Left cardiac atrium (tissue), 4 donors: ENCODE measurements around the gene EXOC6B. TPM values are rescaled to one million over a fixed set of nuclear protein-coding genes. Genes with fewer than 3 reads are reported as not detected.
"Not testable (repeated sequence)": the region's sequence is repeated elsewhere in the genome, so short reads cannot be mapped to it uniquely, and the experiment has no call there.

Source experiments
- ATAC-seq, 2 donors: fragments of 200-7000 bp; cut with Tn5 transposase; one replicate each; pipeline ENCODE4 v1.9.1; 2020; ENCODE audit warnings: mild to moderate bottlenecking in 2 of 2, moderate library complexity in 2 of 2
- DNase-seq: peaks from one replicate; pipeline ENCODE4 v3.0.0-alpha.2; 2020
- intact Hi-C, 2 donors: fragments of 100-400 bp; cut with DNase I; formaldehyde crosslinking; loops; one replicate each; pipeline versions ENCODE4 v1.14.1 to v1.15.1; 2022 to 2023
- total RNA-seq, 2 donors: library from RNA; stranded (reverse); fragmentation: NEBNext Ultra II Directional; extraction: Animal tissue kit (Norgen Biotek cat#: 25700); gene quantifications; one replicate each; pipeline ENCODE4 v1.2.1, GENCODE V29; 2021
- donor health status: DM: no; HTN: yes; CAD: no.
- donor health status: DM: no; HTN: yes; CAD: no; lungs with severe emphysema.
- donor health status: DM: yes; HTN: yes; CAD: no.
- donor health status: Dilated cardiomyopathy.

EXOC6B gene
- total RNA-seq, 2 donors from 2014 or later: 93.7 to 113 TPM

DNA sequence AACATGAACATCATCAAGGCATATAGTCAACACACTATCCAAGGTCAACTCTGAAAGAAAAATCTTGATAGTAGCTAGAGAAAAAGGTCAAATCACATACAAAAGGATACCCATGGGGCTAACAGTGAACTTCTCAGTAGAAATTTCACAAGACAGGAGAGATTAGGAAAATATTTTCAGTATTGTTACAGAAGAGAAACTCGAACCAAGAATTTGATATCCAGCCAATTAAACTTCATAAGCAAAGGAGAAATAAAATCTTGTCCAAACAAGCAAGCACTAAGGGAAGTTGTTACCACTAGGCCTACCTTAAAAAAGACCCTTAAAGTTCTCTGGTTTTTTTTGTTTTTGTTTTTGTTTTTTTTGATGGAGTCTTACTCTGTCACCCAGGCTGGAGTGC, 242.5 kb downstream of the EXOC6B start:
- intact Hi-C loops: loop anchor here (10.0 kb wide), 1 partner anchor 659 kb away; no protein-coding TSS in a partner anchor
- ATAC-seq (no peak), DNase-seq (no peak)

DNA sequence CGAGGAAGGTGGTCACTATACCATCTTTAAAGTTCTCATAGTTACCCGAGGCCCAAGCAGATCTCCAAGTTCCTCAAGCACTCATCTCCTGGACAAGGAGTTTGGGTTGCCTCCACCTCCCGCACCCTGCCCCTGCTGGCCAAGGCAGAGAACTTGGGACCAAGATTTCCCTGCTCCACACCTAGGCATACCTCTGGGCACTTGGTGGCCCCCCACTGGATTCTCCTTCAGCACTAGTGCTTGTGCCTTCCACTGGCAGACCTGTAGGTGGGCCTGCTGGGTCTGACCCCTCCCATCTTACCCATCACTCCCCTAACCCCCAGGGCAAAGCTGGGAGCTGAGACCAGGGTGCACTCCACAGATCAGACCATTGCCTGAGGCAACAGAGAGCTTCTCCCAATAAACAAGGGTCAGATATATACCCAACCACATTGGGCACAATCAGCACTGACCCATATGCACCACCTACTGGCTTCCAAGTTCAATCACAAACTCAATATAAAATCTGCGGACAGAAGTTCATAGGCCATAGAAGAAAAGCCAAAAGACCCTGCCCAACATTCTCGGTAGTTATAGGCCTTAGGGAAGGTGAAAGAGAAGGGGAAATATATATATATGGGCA, 244.2 kb downstream of the EXOC6B start:
- no peak for ATAC-seq
- intact Hi-C loops: loop anchor here (10.0 kb wide), 1 partner anchor 657 kb away; no protein-coding TSS in a partner anchor
- no peak for DNase-seq

GRCh38 chr2:72579591-72580180, 246.1 kb downstream of the EXOC6B start:
- DNase-seq: no peak
- ATAC-seq: peak; percentile 38 to 47
- intact Hi-C loops: loop anchor here (10.0 kb wide), 4 partner anchors 165 to 1035 kb away; no protein-coding TSS in a partner anchor

GRCh38 chr2:72576861-72577260, 249.0 kb downstream of the EXOC6B start:
- intact Hi-C loops: loop anchor here in 1 of 2 donors (10.0 kb wide), 3 partner anchors 168 to 1032 kb away; no protein-coding TSS in a partner anchor
- DNase-seq: no peak
- no peak for ATAC-seq

DNA sequence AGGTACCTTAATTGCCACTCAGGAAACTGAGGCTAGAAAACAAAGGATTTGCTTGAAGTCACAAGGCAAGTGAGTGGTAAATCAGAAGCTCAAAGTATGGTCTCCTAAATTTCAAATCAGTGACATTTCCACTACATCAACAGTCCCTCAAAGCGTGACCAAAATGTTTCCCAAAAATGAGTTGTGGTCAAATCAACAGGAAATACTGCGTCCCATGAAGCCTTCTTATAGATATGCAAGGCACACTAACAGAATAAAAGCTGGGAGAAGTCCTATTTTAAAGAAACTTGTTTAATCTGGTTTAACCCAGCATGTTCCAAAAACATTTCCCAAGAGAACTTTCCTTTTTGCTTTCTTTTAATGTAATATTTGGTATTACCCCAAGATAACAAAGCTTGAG, 249.4 kb downstream of the EXOC6B start:
- ATAC-seq (no peak), DNase-seq (no peak)
- intact Hi-C loops: loop anchor here in 1 of 2 donors (10.0 kb wide), 3 partner anchors 168 to 1032 kb away; no protein-coding TSS in a partner anchor

DNA sequence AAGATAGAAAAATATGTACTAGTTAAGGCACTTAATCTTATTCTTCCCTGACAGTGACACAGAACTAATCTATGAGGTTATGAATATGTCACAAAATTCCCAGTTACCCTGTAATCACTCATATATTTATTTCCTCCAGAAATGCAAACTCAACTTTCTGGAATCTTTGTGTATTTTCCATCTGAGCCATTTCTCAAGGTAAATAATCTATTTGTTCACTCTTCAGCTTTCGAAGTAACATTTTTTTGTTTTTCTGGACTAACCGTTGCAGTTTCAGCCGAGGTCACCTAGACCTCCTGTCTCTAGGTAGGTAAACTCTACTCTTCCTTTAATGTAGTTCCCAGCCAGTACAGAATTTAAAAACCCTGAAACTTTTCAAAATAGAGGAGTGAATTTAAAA, 250.9 kb downstream of the EXOC6B start:
- ATAC-seq (no peak), DNase-seq (no peak)
- intact Hi-C loops: loop anchor here in 1 of 2 donors (10.0 kb wide), 3 partner anchors 170 to 1030 kb away; no protein-coding TSS in a partner anchor

DNA sequence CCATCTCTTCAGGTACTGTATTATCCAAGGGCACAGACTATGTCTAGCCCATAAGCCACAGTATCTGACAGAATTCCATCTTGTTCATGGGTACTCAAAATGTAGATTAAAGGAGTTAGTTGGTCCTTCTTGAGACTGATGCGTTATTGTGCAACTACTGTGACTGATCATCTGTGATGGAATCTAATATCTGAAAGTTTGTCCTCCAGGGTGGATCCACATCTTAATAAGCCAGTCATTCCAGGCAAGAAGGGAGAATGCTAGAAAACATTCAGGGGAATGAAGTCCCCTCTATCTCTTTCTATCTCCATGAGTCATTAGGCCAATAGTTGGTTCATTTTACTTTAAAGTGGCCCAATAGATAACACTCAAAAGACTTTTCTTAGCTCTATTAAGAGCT, 252.6 kb downstream of the EXOC6B start:
- ATAC-seq: no peak

DNA sequence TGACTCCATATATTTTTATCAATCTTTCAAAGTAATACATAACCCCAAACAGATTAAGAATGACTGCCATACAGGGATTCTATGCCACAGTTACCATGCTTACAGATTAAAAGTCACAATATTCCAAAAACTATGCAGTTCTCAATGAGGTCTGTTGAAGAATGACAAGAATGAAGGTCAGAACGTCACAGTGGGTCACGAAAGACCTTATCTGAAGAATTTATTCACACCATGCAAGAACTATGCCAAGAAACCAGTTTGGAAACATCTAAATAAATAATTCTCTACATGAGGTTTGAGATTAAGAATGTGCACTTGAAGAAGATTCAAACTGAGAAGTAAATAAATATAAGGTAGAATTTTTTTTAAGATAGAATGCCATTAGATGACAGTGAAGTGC, 253.3 kb downstream of the EXOC6B start:
- DNase-seq: no peak
- ATAC-seq: no peak
- intact Hi-C loops: loop anchor here in 1 of 2 donors (10.0 kb wide), 3 partner anchors 172 to 1028 kb away; no protein-coding TSS in a partner anchor

More for the DNA sequence above, 252.6 kb downstream of the EXOC6B start:
- intact Hi-C loops: loop anchor here in 1 of 2 donors (10.0 kb wide), 3 partner anchors 172 to 1028 kb away; no protein-coding TSS in a partner anchor
- no peak for DNase-seq

DNA sequence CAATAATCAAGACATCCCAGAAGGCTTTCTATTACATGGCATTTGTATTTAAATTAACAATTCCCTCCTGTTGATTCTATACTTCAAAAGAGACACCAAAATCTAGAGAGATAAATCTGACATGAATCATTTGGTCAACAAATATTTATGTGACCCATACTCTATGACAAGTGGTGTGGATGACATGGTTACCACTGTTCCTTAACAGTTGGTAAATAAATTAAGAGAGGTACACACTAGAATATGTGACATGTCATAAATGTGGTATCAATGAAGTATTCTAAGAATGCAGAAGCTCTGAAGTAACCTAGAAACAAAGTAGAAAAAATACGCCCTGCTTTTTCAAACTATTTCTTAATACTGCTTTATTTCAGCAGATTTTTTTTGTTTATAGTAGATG, 255.4 kb downstream of the EXOC6B start:
- ATAC-seq (no peak), DNase-seq (no peak)
- intact Hi-C loops: loop anchor here in 1 of 2 donors (10.0 kb wide), 3 partner anchors 174 to 1026 kb away; no protein-coding TSS in a partner anchor

GRCh38 chr2:72562451-72563153, 263.2 kb downstream of the EXOC6B start:
- peak in 1 of 2 donors; percentile 41 for ATAC-seq
- intact Hi-C loops: no loop called here

GRCh38 chr2:72561621-72562318, 264.1 kb downstream of the EXOC6B start:
- intact Hi-C loops: no loop called here
- ATAC-seq (peak; percentile 71 to 96), DNase-seq (no peak)

More at GRCh38 chr2:72562451-72563153, 263.2 kb downstream of the EXOC6B start:
- DNase-seq: no peak

DNA sequence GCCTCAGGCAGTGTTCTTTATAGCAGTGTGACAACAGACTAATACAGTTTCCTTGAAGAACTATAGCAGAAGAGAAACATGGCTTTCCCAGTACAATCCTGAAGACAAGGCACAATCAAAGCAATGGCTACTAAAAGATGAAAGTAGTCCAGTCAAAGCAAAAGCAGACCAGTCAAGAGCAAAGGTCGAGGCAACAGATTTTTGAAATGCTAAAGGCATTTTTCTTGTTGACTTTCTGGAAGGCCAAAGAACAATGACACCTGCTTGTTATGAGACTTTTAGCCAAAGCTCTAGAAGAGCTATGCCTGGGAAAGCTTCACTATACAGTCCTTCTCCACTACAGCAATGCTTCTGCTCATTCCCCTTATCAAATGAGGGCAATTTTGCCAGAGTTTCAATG, 269.9 kb downstream of the EXOC6B start:
- intact Hi-C loops: no loop called here
- no peak for ATAC-seq
- DNase-seq: no peak

DNA sequence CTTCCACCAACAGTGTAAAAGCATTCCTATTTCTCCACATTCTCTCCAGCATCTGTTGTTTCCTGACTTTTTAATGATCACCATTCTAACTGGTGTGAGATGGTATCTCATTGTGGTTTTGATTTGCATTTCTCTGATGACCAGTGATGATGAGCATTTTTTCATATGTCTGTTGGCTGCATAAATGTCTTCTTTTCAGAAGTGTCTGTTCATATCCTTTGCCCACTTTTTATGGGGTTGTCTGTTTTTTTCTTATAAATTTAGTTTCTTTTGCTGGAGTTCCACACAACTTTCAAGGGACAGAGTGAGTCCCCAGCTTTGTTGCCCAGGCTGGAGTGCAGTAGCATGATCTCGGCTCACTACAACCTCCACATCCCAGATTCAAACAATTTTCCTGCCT, 270.5 kb downstream of the EXOC6B start:
- DNase-seq, ATAC-seq, intact Hi-C loops: not testable (repeated sequence)

DNA sequence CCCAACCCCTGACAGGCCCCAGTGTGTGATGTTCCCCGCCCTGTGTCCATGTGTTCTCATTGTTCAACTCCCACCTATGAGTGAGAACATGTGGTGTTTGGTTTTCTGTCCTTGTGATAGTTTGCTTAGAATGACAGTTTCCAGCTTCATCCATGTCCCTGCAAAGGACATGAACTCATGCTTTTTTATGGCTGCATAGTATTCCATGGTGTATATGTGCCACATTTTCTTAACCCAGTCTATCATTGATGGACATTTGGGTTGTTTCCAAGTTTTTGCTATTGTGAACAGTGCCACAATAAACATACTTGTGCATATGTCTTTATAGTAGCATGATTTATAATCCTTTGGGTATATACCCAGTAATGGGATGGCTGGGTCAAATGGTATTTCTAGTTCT, 270.9 kb downstream of the EXOC6B start:
- DNase-seq, ATAC-seq, intact Hi-C loops: not testable (repeated sequence)

GRCh38 chr2:72554381-72554780, 271.5 kb downstream of the EXOC6B start:
- no peak for ATAC-seq
- no peak for DNase-seq
- intact Hi-C loops: no loop called here

GRCh38 chr2:72548081-72548764, 277.6 kb downstream of the EXOC6B start:
- DNase-seq (no peak), ATAC-seq (no peak)
- intact Hi-C loops: no loop called here

- intact Hi-C loops: no loop called here
- DNase-seq (no peak), ATAC-seq (no peak)
Observed at GRCh38 chr2:72545790-72546189, 280.0 kb downstream of the EXOC6B start.

DNA sequence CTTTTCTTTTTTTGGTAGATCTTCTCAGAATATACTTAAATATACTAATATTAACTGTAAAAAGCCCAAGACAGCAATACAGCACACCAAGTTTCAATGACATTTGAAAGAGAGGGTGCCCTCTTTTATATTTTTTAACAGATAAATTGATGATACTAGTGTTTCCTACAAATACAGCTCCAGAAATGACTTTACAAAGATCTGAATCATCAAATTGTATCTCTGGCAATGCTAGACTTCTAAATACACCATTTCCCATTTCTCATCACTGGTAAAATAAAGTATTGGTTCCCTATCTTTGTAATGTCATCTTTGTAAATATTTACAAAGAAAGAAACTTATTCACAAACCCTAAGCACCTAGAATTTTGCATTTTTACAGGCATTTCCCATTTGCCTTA, 281.3 kb downstream of the EXOC6B start:
- DNase-seq (no peak), ATAC-seq (no peak)
- intact Hi-C loops: no loop called here
